ENCODE results near the gene OR3A3. TPM values are rescaled to one million over a fixed set of nuclear protein-coding genes. Genes with fewer than 3 reads are reported as not detected.
"Not testable (repeated sequence)": the region's sequence is repeated elsewhere in the genome, so short reads cannot be mapped to it uniquely, and the experiment has no call there.

OR3A3 gene
- total RNA-seq = under 1 TPM in 1 of 2 donors, not detected in 1; 0.63 TPM
- polyA plus RNA-seq = not detected
- long read RNA-seq, donor 1 = 0 reads
- long read RNA-seq, donor 2 = 0 reads
- long read RNA-seq, donor 3 = 0 reads
- long read RNA-seq, donor 4 = 0 reads
- long read RNA-seq, donor 5 = 0 reads

DNA sequence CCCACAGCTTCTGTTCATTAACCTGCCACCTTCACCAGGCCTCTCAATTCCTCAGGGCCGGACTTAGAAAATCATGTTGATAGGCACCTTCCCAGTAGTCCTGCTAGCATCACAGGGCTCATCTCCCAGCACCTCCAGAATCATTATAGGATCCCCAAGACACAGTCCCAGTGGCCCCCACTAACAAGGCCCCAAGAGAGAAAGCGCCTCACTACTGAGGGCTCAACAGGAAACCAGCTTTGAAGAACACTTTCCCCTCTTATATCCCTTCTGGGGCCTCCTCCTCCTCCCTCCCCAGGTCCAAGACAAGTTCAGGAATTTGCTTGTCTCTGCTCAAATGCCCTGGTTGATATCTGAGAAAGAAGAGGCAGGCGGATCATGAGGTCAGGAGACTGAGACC lies at the start of gene OR3A3:
Gene OR3A3, plus strand, starts transcription at position 301 of the 400 bp plus-strand sequence.
- TF ChIP-seq CTCF (IDR thresholded peaks at IDR 0.05; ENCODE audit: control extremely low read depth, extremely low read depth) = no peak
- ATAC-seq (ENCODE audit: insufficient read depth, low FRiP score) = no peak
- H3K27ac ChIP-seq (ENCODE audit: low read depth in 1 of 2, low read length in 1 of 2) = no peak within 1 kb of the TSS
- 77 to 82% methylated on average over 3 of the region's 3 CpGs for WGBS, 2 donors
- no peaks in the 10 kb centered on the region for H3K27me3 ChIP-seq (ENCODE audit: control insufficient read depth in 3 of 3, insufficient read depth in 3 of 3, low read length in 2 of 3)
- no peak for DNase-seq
- H3K36me3 ChIP-seq (ENCODE audit: control insufficient read depth in 4 of 4, insufficient read depth in 4 of 4, low read length in 4 of 4) = no peaks in the 10 kb centered on the region
- H3K4me3 ChIP-seq = no peak within 1 kb of the TSS
- no peaks in the 10 kb centered on the region for H3K4me1 ChIP-seq (ENCODE audit: control insufficient read depth in 5 of 5, insufficient read depth in 5 of 5, low read length in 5 of 5)
- peaks cover 0 to 3% (median 0%) of the 10 kb centered on the region in 4 donors for H3K9me3 ChIP-seq (ENCODE audit: control insufficient read depth in 4 of 4, insufficient read depth in 3 of 4, low read length in 3 of 4)
- no peak within 1 kb of the TSS for H3K9ac ChIP-seq (ENCODE audit: insufficient read depth in 1 of 2, low read length in 2 of 2)

DNA sequence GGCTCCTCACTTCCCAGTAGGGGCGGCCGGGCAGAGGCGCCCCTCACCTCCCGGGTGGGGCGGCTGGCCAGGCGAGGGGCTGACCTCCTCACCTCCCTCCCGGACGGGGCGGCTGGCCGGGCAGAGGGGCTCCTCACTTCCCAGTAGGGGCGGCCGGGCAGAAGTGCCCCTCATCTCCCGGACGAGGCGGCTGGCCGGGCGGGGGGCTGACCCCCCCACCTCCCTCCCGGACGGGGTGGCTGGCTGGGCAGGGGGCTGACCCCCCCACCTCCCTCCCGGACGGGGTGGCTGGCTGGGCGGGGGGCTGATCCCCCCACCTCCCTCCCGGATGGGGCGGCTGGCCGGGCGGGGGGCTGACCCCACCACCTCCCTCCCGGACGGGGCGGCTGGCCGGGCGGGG lies 40.0 kb upstream of the OR3A3 start:
- ATAC-seq (ENCODE audit: insufficient read depth, low FRiP score); H3K36me3 ChIP-seq (ENCODE audit: control insufficient read depth in 4 of 4, insufficient read depth in 4 of 4, low read length in 4 of 4); H3K9me3 ChIP-seq (ENCODE audit: control insufficient read depth in 4 of 4, insufficient read depth in 3 of 4, low read length in 3 of 4); H3K9ac ChIP-seq (ENCODE audit: insufficient read depth in 1 of 2, low read length in 2 of 2); H3K4me1 ChIP-seq (ENCODE audit: control insufficient read depth in 5 of 5, insufficient read depth in 5 of 5, low read length in 5 of 5); H3K27ac ChIP-seq (ENCODE audit: low read depth in 1 of 2, low read length in 1 of 2); DNase-seq; H3K4me3 ChIP-seq; H3K27me3 ChIP-seq (ENCODE audit: control insufficient read depth in 3 of 3, insufficient read depth in 3 of 3, low read length in 2 of 3): not testable (repeated sequence)
- 95 to 96% methylated on average over 4 to 31 of the region's 31 CpGs for WGBS, 2 donors

DNA sequence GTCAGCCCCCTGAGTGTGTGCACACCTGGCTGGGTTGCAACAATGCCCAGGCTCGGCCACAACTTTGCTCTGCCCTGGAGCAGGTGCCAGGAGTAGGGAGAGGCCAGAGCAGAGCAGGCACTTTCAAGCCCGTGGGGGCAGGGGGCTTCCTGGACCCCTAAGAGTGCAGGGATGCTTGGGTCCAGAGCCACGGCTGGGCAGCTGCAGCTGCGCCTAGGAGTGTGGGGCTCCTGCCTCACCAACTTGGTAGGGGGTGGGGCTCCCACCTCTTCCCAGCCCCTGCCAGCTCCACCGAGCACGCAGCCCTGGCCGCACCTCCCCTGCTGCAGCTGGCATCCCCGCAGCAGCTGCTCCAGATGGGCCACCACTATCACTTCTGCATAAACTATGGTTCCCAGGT lies 32.8 kb upstream of the OR3A3 start:
- no peak for ATAC-seq (ENCODE audit: insufficient read depth, low FRiP score)
- Histone ChIP-seq H3K9me3 (ENCODE audit: control insufficient read depth in 4 of 4, insufficient read depth in 3 of 4, low read length in 3 of 4) (peaks cover 0 to 12% (median 4%) of the 10 kb centered on the region in 4 donors), H3K9ac (ENCODE audit: insufficient read depth in 1 of 2, low read length in 2 of 2) (no peak overlapping the region), H3K4me3 (no peak overlapping the region), H3K27me3 (ENCODE audit: control insufficient read depth in 3 of 3, insufficient read depth in 3 of 3, low read length in 2 of 3) (peaks cover 0 to 3% (median 3%) of the 10 kb centered on the region in 3 donors), H3K4me1 (ENCODE audit: control insufficient read depth in 5 of 5, insufficient read depth in 5 of 5, low read length in 5 of 5) (no peaks in the 10 kb centered on the region), H3K36me3 (ENCODE audit: control insufficient read depth in 4 of 4, insufficient read depth in 4 of 4, low read length in 4 of 4) (no peaks in the 10 kb centered on the region), H3K27ac (ENCODE audit: low read depth in 1 of 2, low read length in 1 of 2) (no peak overlapping the region)
- DNase-seq = no peak
- TF ChIP-seq CTCF (IDR thresholded peaks at IDR 0.05; ENCODE audit: control extremely low read depth, extremely low read depth) = no peak
- WGBS, 2 donors = 77 to 92% methylated on average over 8 of the region's 8 CpGs

- WGBS, 2 donors = 72 to 86% methylated on average over 5 of the region's 5 CpGs
- H3K27ac ChIP-seq (ENCODE audit: low read depth in 1 of 2, low read length in 1 of 2) = no peak overlapping the region
These were observed 29.2 kb upstream of the OR3A3 start for GRCh38 chr17:3381957-3382356.

More at GRCh38 chr17:3381957-3382356, 29.2 kb upstream of the OR3A3 start:
- Histone ChIP-seq H3K27me3 (ENCODE audit: control insufficient read depth in 3 of 3, insufficient read depth in 3 of 3, low read length in 2 of 3) (peaks cover 7 to 19% (median 9%) of the 10 kb centered on the region in 3 donors), H3K4me1 (ENCODE audit: control insufficient read depth in 5 of 5, insufficient read depth in 5 of 5, low read length in 5 of 5) (peaks cover 0 to 2% (median 0%) of the 10 kb centered on the region in 5 donors), H3K4me3 (no peak overlapping the region), H3K9ac (ENCODE audit: insufficient read depth in 1 of 2, low read length in 2 of 2) (no peak overlapping the region), H3K9me3 (ENCODE audit: control insufficient read depth in 4 of 4, insufficient read depth in 3 of 4, low read length in 3 of 4) (peaks cover 0 to 17% (median 0%) of the 10 kb centered on the region in 4 donors), H3K36me3 (ENCODE audit: control insufficient read depth in 4 of 4, insufficient read depth in 4 of 4, low read length in 4 of 4) (no peaks in the 10 kb centered on the region)
- TF ChIP-seq CTCF (IDR thresholded peaks at IDR 0.05; ENCODE audit: control extremely low read depth, extremely low read depth) = no peak
- DNase-seq = no peak
- no peak for ATAC-seq (ENCODE audit: insufficient read depth, low FRiP score)
